GM19468 (cell line): ENCODE results near the gene MZT2A.
"Not testable (repeated sequence)": the region's sequence is repeated elsewhere in the genome, so short reads cannot be mapped to it uniquely, and the experiment has no call there.

Experiments used
- ATAC-seq: cut with Tn5 transposase; IDR thresholded peaks from one replicate; pipeline ENCODE4 v1.9.1; 2021; ENCODE audit warnings: mild to moderate bottlenecking, moderate library complexity, moderate number of reproducible peaks; ENCODE audit not compliant: unreplicated experiment; ENCODE audit errors: extremely low read depth

The MZT2A gene

GRCh38 chr2:131521524-131521923 lies 29.3 kb upstream of the MZT2A start:
- not testable (repeated sequence) for ATAC-seq

- ATAC-seq = no peak
Observed at GRCh38 chr2:131520526-131520925, 28.3 kb upstream of the MZT2A start.

- not testable (repeated sequence) for ATAC-seq
Observed at GRCh38 chr2:131519871-131520470, 27.8 kb upstream of the MZT2A start.

- no peak for ATAC-seq
Observed at GRCh38 chr2:131519466-131519865, 27.3 kb upstream of the MZT2A start.

- ATAC-seq = not testable (repeated sequence)
Observed at GRCh38 chr2:131518531-131518930, 26.3 kb upstream of the MZT2A start.

- not testable (repeated sequence) for ATAC-seq
Observed at GRCh38 chr2:131517856-131518255, 25.7 kb upstream of the MZT2A start.

GRCh38 chr2:131517106-131517831 lies 25.1 kb upstream of the MZT2A start:
- ATAC-seq = no peak

GRCh38 chr2:131516621-131517020 lies 24.4 kb upstream of the MZT2A start:
- ATAC-seq = not testable (repeated sequence)

GRCh38 chr2:131516011-131516410 lies 23.8 kb upstream of the MZT2A start:
- ATAC-seq = no peak

- not testable (repeated sequence) for ATAC-seq
Observed at GRCh38 chr2:131515235-131515634, 23.0 kb upstream of the MZT2A start.

- peak; percentile 33 for ATAC-seq
Observed at GRCh38 chr2:131514408-131515166, 22.4 kb upstream of the MZT2A start.

GRCh38 chr2:131511969-131512870 lies 20.0 kb upstream of the MZT2A start:
- not testable (repeated sequence) for ATAC-seq

- ATAC-seq = not testable (repeated sequence)
Observed at GRCh38 chr2:131511291-131511968, 19.2 kb upstream of the MZT2A start.

GRCh38 chr2:131509615-131510014 lies 17.4 kb upstream of the MZT2A start:
- ATAC-seq = no peak

- ATAC-seq = not testable (repeated sequence)
Observed at GRCh38 chr2:131504082-131504750, 12.0 kb upstream of the MZT2A start.

GRCh38 chr2:131503587-131503986 lies 11.4 kb upstream of the MZT2A start:
- not testable (repeated sequence) for ATAC-seq

- peak; percentile 85 for ATAC-seq
Observed at GRCh38 chr2:131498321-131498973, 6.2 kb upstream of the MZT2A start.

- ATAC-seq = not testable (repeated sequence)
Observed at GRCh38 chr2:131495506-131495905, 3.3 kb upstream of the MZT2A start.
